Measurements from ENCODE around the gene ZNF436. TPM values are rescaled to one million over a fixed set of nuclear protein-coding genes. Genes with fewer than 3 reads are reported as not detected.

The ZNF436 gene
- total and polyA plus RNA-seq, 3 donors from 2014 or later, result 24.6 to 29.0 (median 26.7) TPM

DNA sequence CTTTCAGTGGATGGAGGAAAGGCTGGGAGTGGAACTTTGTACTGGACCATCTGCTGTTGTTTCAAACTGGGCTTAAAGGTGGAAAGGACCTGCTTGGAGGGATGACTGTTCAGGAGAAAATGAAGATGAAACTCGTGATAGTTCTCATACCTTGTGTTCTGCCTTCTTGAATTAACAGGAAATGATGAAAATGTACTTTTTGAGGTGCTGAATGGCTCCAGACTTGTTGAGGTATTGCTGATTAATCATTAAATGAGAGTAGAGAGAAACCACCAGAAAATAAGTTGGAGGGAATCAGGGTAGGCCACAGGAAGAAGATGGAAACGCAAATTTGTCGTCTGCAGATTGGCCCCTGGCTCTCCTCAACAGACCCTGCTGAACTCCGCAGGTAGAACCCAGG, 26.2 kb upstream of the ZNF436 start:
- peaks cover 21% of the 10 kb centered on the region for H3K4me1 ChIP-seq
- no peaks in the 10 kb centered on the region for H3K36me3 ChIP-seq (ENCODE audit: low read depth, missing control alignments)
- H3K27me3 ChIP-seq, result no peaks in the 10 kb centered on the region
- intact Hi-C loops (cut with DNase I; ENCODE audit: low total_unique reads), result no loop called here
- 86 to 88% methylated on average over 4 of the region's 4 CpGs for WGBS, 2 donors
- peak overlapping the region; percentile 78 to 84 for H3K27ac ChIP-seq
- TF ChIP-seq, protein P1, sequence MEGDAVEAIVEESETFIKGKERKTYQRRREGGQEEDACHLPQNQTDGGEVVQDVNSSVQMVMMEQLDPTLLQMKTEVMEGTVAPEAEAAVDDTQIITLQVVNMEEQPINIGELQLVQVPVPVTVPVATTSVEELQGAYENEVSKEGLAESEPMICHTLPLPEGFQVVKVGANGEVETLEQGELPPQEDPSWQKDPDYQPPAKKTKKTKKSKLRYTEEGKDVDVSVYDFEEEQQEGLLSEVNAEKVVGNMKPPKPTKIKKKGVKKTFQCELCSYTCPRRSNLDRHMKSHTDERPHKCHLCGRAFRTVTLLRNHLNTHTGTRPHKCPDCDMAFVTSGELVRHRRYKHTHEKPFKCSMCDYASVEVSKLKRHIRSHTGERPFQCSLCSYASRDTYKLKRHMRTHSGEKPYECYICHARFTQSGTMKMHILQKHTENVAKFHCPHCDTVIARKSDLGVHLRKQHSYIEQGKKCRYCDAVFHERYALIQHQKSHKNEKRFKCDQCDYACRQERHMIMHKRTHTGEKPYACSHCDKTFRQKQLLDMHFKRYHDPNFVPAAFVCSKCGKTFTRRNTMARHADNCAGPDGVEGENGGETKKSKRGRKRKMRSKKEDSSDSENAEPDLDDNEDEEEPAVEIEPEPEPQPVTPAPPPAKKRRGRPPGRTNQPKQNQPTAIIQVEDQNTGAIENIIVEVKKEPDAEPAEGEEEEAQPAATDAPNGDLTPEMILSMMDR (IDR thresholded peaks at IDR 0.05), result no peak
- TF ChIP-seq POLR2A (IDR thresholded peaks at IDR 0.05), result no peak
- H3K4me3 ChIP-seq, result no peak overlapping the region
- H3K9me3 ChIP-seq, result no peaks in the 10 kb centered on the region
- DNase-seq, result no peak

DNA sequence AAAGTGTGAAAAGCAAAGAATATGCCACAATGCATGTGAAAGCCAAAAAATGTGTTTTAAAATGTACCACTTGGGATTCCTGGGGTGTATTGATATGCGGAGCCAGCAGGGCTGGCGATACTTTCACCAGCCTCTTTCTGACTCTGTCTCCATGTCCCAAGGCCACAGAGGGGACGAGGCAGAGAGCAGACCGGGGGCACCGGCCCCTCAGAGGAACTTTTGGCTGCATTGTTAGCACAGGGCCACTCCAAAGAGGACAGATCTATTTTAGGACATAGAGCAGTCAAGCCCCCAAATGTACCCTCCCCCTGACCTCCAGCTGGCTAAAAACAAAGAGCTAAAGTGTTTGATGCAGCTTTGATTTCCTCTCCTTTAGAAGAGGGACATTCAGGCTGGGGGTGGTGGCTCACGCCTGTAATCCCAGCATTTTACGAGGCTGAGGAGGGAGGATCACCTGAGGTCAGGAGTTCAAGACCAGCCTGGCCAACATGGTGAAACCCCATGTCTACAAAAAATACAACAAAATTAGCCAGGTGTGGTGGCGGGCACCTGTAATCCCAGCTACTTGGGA, 25.6 kb upstream of the ZNF436 start:
- Histone ChIP-seq H3K27ac (peak overlapping the region; percentile 78 to 84), H3K4me1 (peaks cover 23% of the 10 kb centered on the region), H3K36me3 (ENCODE audit: low read depth, missing control alignments) (no peaks in the 10 kb centered on the region), H3K4me3 (no peak overlapping the region), H3K9me3 (no peaks in the 10 kb centered on the region), H3K27me3 (no peaks in the 10 kb centered on the region)
- intact Hi-C loops (cut with DNase I; ENCODE audit: low total_unique reads), result no loop called here
- 37 to 41% methylated on average over 8 of the region's 8 CpGs for WGBS, 2 donors
- no peak for DNase-seq
- TF ChIP-seq POLR2A (IDR thresholded peaks at IDR 0.05), result no peak
- TF ChIP-seq, protein P1 (IDR thresholded peaks at IDR 0.05), result no peak

DNA sequence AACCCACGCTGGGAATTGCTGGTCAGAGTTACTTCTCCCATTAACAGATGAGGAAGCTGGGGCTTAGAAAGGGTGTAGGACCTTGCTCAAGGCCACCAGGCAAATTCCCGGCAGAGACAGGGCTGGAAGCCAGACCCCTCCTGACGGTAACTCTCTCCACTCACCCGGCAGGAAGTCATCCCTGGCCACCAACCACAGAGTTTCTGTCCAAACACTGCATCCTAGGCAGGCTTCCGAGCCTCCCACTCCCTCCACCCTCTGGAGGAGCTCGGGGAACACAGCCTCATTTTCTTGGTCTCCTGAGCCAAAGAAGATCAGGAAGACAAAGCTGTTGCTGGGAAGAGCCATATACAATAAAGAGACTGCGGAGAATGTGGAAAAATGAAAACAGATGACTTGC, 25.0 kb upstream of the ZNF436 start:
- no peak for TF ChIP-seq POLR2A (IDR thresholded peaks at IDR 0.05)
- TF ChIP-seq, protein P1 (IDR thresholded peaks at IDR 0.05), result no peak
- peak overlapping the region; percentile 78 to 84 for H3K27ac ChIP-seq
- no peaks in the 10 kb centered on the region for H3K27me3 ChIP-seq
- no peak overlapping the region for H3K4me3 ChIP-seq
- peaks cover 26% of the 10 kb centered on the region for H3K4me1 ChIP-seq
- DNase-seq, result peak; percentile 89
- no peaks in the 10 kb centered on the region for H3K36me3 ChIP-seq (ENCODE audit: low read depth, missing control alignments)
- WGBS, 2 donors, result 23 to 34% methylated on average over 7 of the region's 7 CpGs
- no peaks in the 10 kb centered on the region for H3K9me3 ChIP-seq
- intact Hi-C loops (cut with DNase I; ENCODE audit: low total_unique reads), result no loop called here

DNA sequence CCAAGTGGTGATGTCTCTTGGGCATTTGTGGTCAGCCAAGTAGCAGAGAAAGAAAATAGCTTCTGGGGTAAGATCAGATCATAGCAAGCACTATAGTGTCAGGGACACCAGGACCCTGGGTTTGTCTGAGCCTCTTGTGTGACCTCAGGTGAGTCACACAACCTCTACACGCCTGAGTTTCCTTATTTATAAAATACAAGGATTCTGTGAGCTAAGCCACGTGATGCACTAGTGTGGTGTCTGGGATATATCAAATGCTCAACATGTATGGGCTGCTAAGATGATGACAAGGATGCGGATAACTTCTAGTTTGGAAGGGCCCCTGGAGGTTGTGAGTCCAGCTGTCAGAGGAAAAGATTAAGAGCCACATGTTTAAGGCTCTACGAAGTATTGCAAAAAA, 24.5 kb upstream of the ZNF436 start:
- DNase-seq, result no peak
- Histone ChIP-seq H3K4me3 (no peak overlapping the region), H3K36me3 (ENCODE audit: low read depth, missing control alignments) (no peaks in the 10 kb centered on the region), H3K27ac (peak overlapping the region; percentile 65 to 84), H3K27me3 (no peaks in the 10 kb centered on the region), H3K9me3 (no peaks in the 10 kb centered on the region), H3K4me1 (peaks cover 26% of the 10 kb centered on the region)
- TF ChIP-seq, protein P1 (IDR thresholded peaks at IDR 0.05), result no peak
- no peak for TF ChIP-seq POLR2A (IDR thresholded peaks at IDR 0.05)
- intact Hi-C loops (cut with DNase I; ENCODE audit: low total_unique reads), result no loop called here
- 56 to 65% methylated on average over 4 of the region's 4 CpGs for WGBS, 2 donors

DNA sequence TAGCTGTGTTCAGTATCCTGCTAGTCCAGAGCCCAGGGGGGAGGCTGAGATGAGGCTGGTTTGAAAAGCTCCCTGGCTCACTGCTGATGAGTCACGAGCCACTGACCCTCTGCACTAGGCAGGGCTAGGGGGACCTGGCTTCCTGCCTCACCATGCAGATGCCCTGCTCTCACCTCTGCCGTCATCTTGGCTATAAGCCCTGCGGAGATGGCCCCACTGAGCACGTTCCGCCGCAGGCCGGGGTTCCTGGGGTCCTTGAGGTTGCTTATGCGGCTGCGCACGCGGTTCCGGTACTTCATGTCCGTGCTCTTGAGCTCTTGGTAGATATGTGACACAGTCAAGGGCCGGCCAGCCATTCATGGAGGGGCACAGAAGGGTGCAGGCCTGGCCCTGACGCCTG, 24.1 kb upstream of the ZNF436 start:
- no peak for TF ChIP-seq POLR2A (IDR thresholded peaks at IDR 0.05)
- TF ChIP-seq, protein P1 (IDR thresholded peaks at IDR 0.05), result no peak
- H3K4me3 ChIP-seq, result no peak overlapping the region
- no peaks in the 10 kb centered on the region for H3K36me3 ChIP-seq (ENCODE audit: low read depth, missing control alignments)
- intact Hi-C loops (cut with DNase I; ENCODE audit: low total_unique reads), result no loop called here
- WGBS, 2 donors, result 64 to 71% methylated on average over 7 to 15 of the region's 15 CpGs
- H3K27me3 ChIP-seq, result no peaks in the 10 kb centered on the region
- peak overlapping the region; percentile 65 to 84 for H3K27ac ChIP-seq
- peak; percentile 77 for DNase-seq
- H3K9me3 ChIP-seq, result no peaks in the 10 kb centered on the region
- H3K4me1 ChIP-seq, result peaks cover 26% of the 10 kb centered on the region
